Activated B cell treated with CpG ODN at 0.5 μM for 24 hours (primary cell): ENCODE measurements around the gene PIGC. TPM values are rescaled to one million over a fixed set of nuclear protein-coding genes. Genes with fewer than 3 reads are reported as not detected.

ENCODE experiments used
- ATAC-seq: fragments of 200-7000 bp; cut with Tn5 transposase; one replicate; pipeline ENCODE4 v1.10.0; 2021; ENCODE audit warnings: low read depth, mild to moderate bottlenecking, moderate library complexity
- CTCF ChIA-PET: fragments of 350-600 bp; sonication (Branson Sonifier 250); formaldehyde crosslinking; loops from one replicate; lab custom pipeline; 2021; ENCODE audit warnings: antibody characterized with exemption; lab: Charles Lee
- POLR2A ChIA-PET: fragments of 350-600 bp; sonication (Branson Sonifier 250); formaldehyde crosslinking; loops from one replicate; lab custom pipeline; 2021; ENCODE audit warnings: antibody characterized with exemption; lab: Charles Lee
- DNase-seq: peaks from one replicate; pipeline ENCODE4 v3.0.0; 2022
- H3K27ac Mint-ChIP-seq: one replicate; pipeline ENCODE4 v1.8.0; 2020; ENCODE audit warnings: mixed read lengths
- H3K27me3 Mint-ChIP-seq: one replicate; pipeline ENCODE4 v1.8.0; 2021; ENCODE audit warnings: mixed read lengths
- H3K36me3 Mint-ChIP-seq: one replicate; pipeline ENCODE4 v1.8.0; 2021; ENCODE audit warnings: low read depth, mixed read lengths
- H3K4me1 Mint-ChIP-seq: one replicate; pipeline ENCODE4 v1.8.0; 2021; ENCODE audit warnings: mixed read lengths
- H3K4me3 Mint-ChIP-seq: one replicate; pipeline ENCODE4 v1.8.0; 2020; ENCODE audit warnings: mild to moderate bottlenecking, mixed read lengths
- H3K9me3 Mint-ChIP-seq: one replicate; pipeline ENCODE4 v1.8.0; 2020; ENCODE audit warnings: mixed read lengths
- CTCF ChIP-seq: fragments of 200-600 bp; IDR thresholded peaks from one replicate; pipeline ENCODE4 v1.8.0; 2022; ENCODE audit warnings: antibody characterized with exemption, mild to moderate bottlenecking
- intact Hi-C: fragments of 100-400 bp; cut with micrococcal nuclease; formaldehyde crosslinking; loops from one replicate; pipeline ENCODE4 v1.15.1; 2024
- total RNA-seq: library from RNA; stranded (reverse); gene quantifications from 2 replicates; pipeline ENCODE4 v1.2.3, GENCODE V29; 2022

PIGC gene
- total RNA-seq, 1 donor from 2014 or later = 24.2 TPM

GRCh38 chr1:172480431-172480830 lies 36.6 kb upstream of the PIGC start:
- Mint-ChIP-seq H3K27ac (no peak overlapping the region), H3K9me3 (no peaks in the 10 kb centered on the region), H3K4me3 (no peak overlapping the region), H3K4me1 (no peaks in the 10 kb centered on the region), H3K36me3 (no peaks in the 10 kb centered on the region), H3K27me3 (peaks cover 6% of the 10 kb centered on the region)
- TF ChIP-seq CTCF = no peak
- ATAC-seq = no peak
- DNase-seq = no peak
- POLR2A ChIA-PET = no interaction called here
- CTCF ChIA-PET = no interaction called here
- intact Hi-C loops = no loop called here

GRCh38 chr1:172478485-172478884 lies 34.6 kb upstream of the PIGC start:
- Mint-ChIP-seq H3K9me3 (no peaks in the 10 kb centered on the region), H3K27ac (no peak overlapping the region), H3K27me3 (peaks cover 9% of the 10 kb centered on the region), H3K36me3 (no peaks in the 10 kb centered on the region), H3K4me3 (no peak overlapping the region), H3K4me1 (no peaks in the 10 kb centered on the region)
- CTCF ChIA-PET = no interaction called here
- no peak for DNase-seq
- no peak for ATAC-seq
- no peak for TF ChIP-seq CTCF
- POLR2A ChIA-PET = no interaction called here
- intact Hi-C loops = no loop called here

GRCh38 chr1:172477741-172478140 lies 33.9 kb upstream of the PIGC start:
- Mint-ChIP-seq H3K4me1 (no peaks in the 10 kb centered on the region), H3K27ac (no peak overlapping the region), H3K27me3 (peaks cover 11% of the 10 kb centered on the region), H3K4me3 (no peak overlapping the region), H3K9me3 (no peaks in the 10 kb centered on the region), H3K36me3 (no peaks in the 10 kb centered on the region)
- no peak for TF ChIP-seq CTCF
- intact Hi-C loops = no loop called here
- ChIA-PET CTCF (no interaction called here), POLR2A (no interaction called here)
- ATAC-seq (no peak), DNase-seq (no peak)

- intact Hi-C loops = no loop called here
- CTCF ChIA-PET = no interaction called here
- H3K4me1 Mint-ChIP-seq = no peaks in the 10 kb centered on the region
- peaks cover 11% of the 10 kb centered on the region for H3K27me3 Mint-ChIP-seq
- no peak overlapping the region for H3K4me3 Mint-ChIP-seq
- no peak for DNase-seq
- TF ChIP-seq CTCF = no peak
- H3K27ac Mint-ChIP-seq = no peak overlapping the region
- no peak for ATAC-seq
- no peaks in the 10 kb centered on the region for H3K9me3 Mint-ChIP-seq
- no peaks in the 10 kb centered on the region for H3K36me3 Mint-ChIP-seq
- POLR2A ChIA-PET = no interaction called here
Measured at GRCh38 chr1:172477216-172477615, 33.3 kb upstream of the PIGC start.

- no peak for ATAC-seq
- Mint-ChIP-seq H3K4me1 (no peaks in the 10 kb centered on the region), H3K27me3 (peaks cover 16% of the 10 kb centered on the region), H3K27ac (no peak overlapping the region), H3K36me3 (no peaks in the 10 kb centered on the region), H3K9me3 (no peaks in the 10 kb centered on the region), H3K4me3 (no peak overlapping the region)
- DNase-seq = no peak
- intact Hi-C loops = no loop called here
- POLR2A ChIA-PET = no interaction called here
- CTCF ChIA-PET = no interaction called here
- TF ChIP-seq CTCF = no peak
Measured at GRCh38 chr1:172476218-172476811, 32.4 kb upstream of the PIGC start.
